Keratinocyte (primary cell): ENCODE measurements around the gene PLCB3. TPM values are rescaled to one million over a fixed set of nuclear protein-coding genes. Genes with fewer than 3 reads are reported as not detected.

Experiments used
- DNase-seq: peaks from one replicate; pipeline ENCODE4 v3.0.0-alpha.2; 2011; ENCODE audit warnings: low read depth, missing footprints, low spot score
- FAIRE-seq: peaks from 2 replicates; lab custom pipeline; 2011; peaks lifted over from hg19 to GRCh38; lab: Jason Lieb, UNC
- H2AFZ ChIP-seq: 2 replicates; pipeline ENCODE4 v1.6.0; 2012; ENCODE audit warnings: low read length, control low read depth, inconsistent platforms; ENCODE audit not compliant: control insufficient read depth
- H3K27ac ChIP-seq: 2 replicates; pipeline ENCODE4 v1.5.1; 2011; ENCODE audit warnings: low read length; ENCODE audit not compliant: control insufficient read depth, insufficient read depth
- H3K27me3 ChIP-seq: 3 replicates; pipeline ENCODE4 v1.6.0; 2011; ENCODE audit warnings: low read length; ENCODE audit not compliant: control insufficient read depth, insufficient read depth; ENCODE audit errors: extremely low read depth
- H3K36me3 ChIP-seq, 2 experiments: 2 replicates in 1 of 2; 3 replicates in 1 of 2; pipeline ENCODE4 v1.5.1; 2011; ENCODE audit warnings: low read length in 2 of 2, mild to moderate bottlenecking in 1 of 2; ENCODE audit not compliant: control insufficient read depth in 2 of 2, insufficient read depth in 2 of 2; ENCODE audit errors: extremely low read depth in 1 of 2
- H3K4me1 ChIP-seq: 3 replicates; pipeline ENCODE4 v1.5.1; 2011; ENCODE audit warnings: low read length; ENCODE audit not compliant: control insufficient read depth, insufficient read depth; ENCODE audit errors: extremely low read depth
- H3K4me2 ChIP-seq: 3 replicates; pipeline ENCODE4 v1.6.0; 2011; ENCODE audit warnings: low read depth, low read length; ENCODE audit not compliant: control insufficient read depth, insufficient read depth; ENCODE audit errors: extremely low read depth
- H3K4me3 ChIP-seq, 3 experiments: fragments of 200-600 bp in 1 of 3; sonication (generic) in 1 of 3; 2 replicates in 2 of 3; 3 replicates in 1 of 3; pipeline ENCODE4 v1.5.1; 2011 to 2016; ENCODE audit warnings: low read length in 3 of 3, mild to moderate bottlenecking in 3 of 3, control low read depth in 2 of 3, inconsistent platforms in 1 of 3, low read depth in 1 of 3, mixed read lengths in 1 of 3, mixed run types in 1 of 3, moderate library complexity in 1 of 3; ENCODE audit not compliant: control insufficient read depth in 2 of 3, insufficient read depth in 2 of 3; ENCODE audit errors: extremely low read depth in 1 of 3
- H3K79me2 ChIP-seq: 2 replicates; pipeline ENCODE4 v1.6.0; 2012; ENCODE audit warnings: low read length; ENCODE audit not compliant: control insufficient read depth, insufficient read depth
- H3K9ac ChIP-seq: 3 replicates; pipeline ENCODE4 v1.6.0; 2011; ENCODE audit warnings: low read length; ENCODE audit not compliant: control insufficient read depth, insufficient read depth; ENCODE audit errors: extremely low read depth
- H3K9me1 ChIP-seq: 3 replicates; pipeline ENCODE4 v1.6.0; 2011; ENCODE audit warnings: low read length; ENCODE audit not compliant: control insufficient read depth, insufficient read depth; ENCODE audit errors: extremely low read depth
- H3K9me3 ChIP-seq: 2 replicates; pipeline ENCODE4 v1.5.1; 2012; ENCODE audit warnings: low read depth, low read length; ENCODE audit not compliant: control insufficient read depth
- H4K20me1 ChIP-seq: 3 replicates; pipeline ENCODE4 v1.6.0; 2011; ENCODE audit warnings: low read length; ENCODE audit not compliant: control insufficient read depth, insufficient read depth; ENCODE audit errors: extremely low read depth
- CTCF ChIP-seq, 3 experiments: IDR thresholded peaks in 1 of 3; conservative IDR thresholded peaks in 1 of 3; optimal IDR thresholded peaks in 1 of 3; 2 replicates in 2 of 3; 3 replicates in 1 of 3; pipeline versions ENCODE3 to v1.5.1; 2011; ENCODE audit warnings: low read length in 3 of 3, mild to moderate bottlenecking in 3 of 3, moderate library complexity in 2 of 3, control low read depth in 1 of 3, inconsistent platforms in 1 of 3; ENCODE audit not compliant: insufficient read depth in 2 of 3; ENCODE audit errors: extremely low read depth in 1 of 3
- EZH2 ChIP-seq: IDR thresholded peaks from one replicate; pipeline ENCODE4 v1.6.1; 2012; ENCODE audit warnings: inconsistent platforms, mild to moderate bottlenecking, low read length, moderate library complexity
- dilution Hi-C: fragments of 300-500 bp; cut with MboI; formaldehyde crosslinking; loops from one replicate; pipeline ENCODE4 v1.7.0; 2020; ENCODE audit warnings: low sequenced_read_pairs; ENCODE audit not compliant: extremely low pct_ligation_motif_present
- polyA plus RNA-seq, 5 experiments: library from polyadenylated mRNA; depleted of rRNA in 3 of 5; stranded (reverse) in 3 of 5; stranded (forward) in 1 of 5; unstranded in 1 of 5; fragments of >200 nt; gene quantifications; 1 replicate in 1 of 5; 2 replicates in 3 of 5; 3 replicates in 1 of 5; pipeline versions ENCODE4 v1.2.1 to v1.2.3, GENCODE V29; 2011 to 2012; ENCODE audit warnings: missing spikeins in 2 of 5, low read depth in 1 of 5, low replicate concordance in 1 of 5

The PLCB3 gene
- polyA plus RNA-seq, 1 donor (not counting 4 experiments of a cell fraction or from before 2014, with no cell fraction given): 32.5 TPM

GRCh38 chr11:64296830-64297698 is 45.7 kb downstream of the PLCB3 start:
- Histone ChIP-seq H3K9me1 (no peaks in the 10 kb centered on the region), H3K27me3 (peaks cover 60% of the 10 kb centered on the region), H3K9me3 (no peaks in the 10 kb centered on the region), H3K79me2 (no peaks in the 10 kb centered on the region), H3K4me2 (no peak overlapping the region), H3K9ac (no peak overlapping the region), H3K36me3 (no peaks in the 10 kb centered on the region), H3K4me3 (no peak overlapping the region), H2AFZ (no peak overlapping the region), H3K4me1 (peaks cover 20% of the 10 kb centered on the region), H4K20me1 (no peaks in the 10 kb centered on the region), H3K27ac (no peak overlapping the region)
- DNase-seq (no peak), FAIRE-seq (no peak)
- TF ChIP-seq CTCF (optimal IDR thresholded peaks at IDR 0.05 in 1 of 3, IDR thresholded peaks at IDR 0.05 in 1 of 3, conservative IDR thresholded peaks at IDR 0.05 in 1 of 3; ENCODE audit: extremely low read depth in 1 of 3, insufficient read depth in 2 of 3, low read length in 3 of 3) (no peak), EZH2 (no peak)
- dilution Hi-C loops: no loop called here

- H2AFZ ChIP-seq: no peak overlapping the region
- no peaks in the 10 kb centered on the region for H3K79me2 ChIP-seq
- TF ChIP-seq EZH2 (no peak), CTCF (optimal IDR thresholded peaks at IDR 0.05 in 1 of 3, IDR thresholded peaks at IDR 0.05 in 1 of 3, conservative IDR thresholded peaks at IDR 0.05 in 1 of 3; ENCODE audit: extremely low read depth in 1 of 3, insufficient read depth in 2 of 3, low read length in 3 of 3) (no peak)
- no peaks in the 10 kb centered on the region for H3K9me1 ChIP-seq
- H3K9ac ChIP-seq: no peak overlapping the region
- FAIRE-seq (no peak), DNase-seq (no peak)
- no peaks in the 10 kb centered on the region for H3K36me3 ChIP-seq
- no peaks in the 10 kb centered on the region for H4K20me1 ChIP-seq
- dilution Hi-C loops: no loop called here
- peaks cover 53% of the 10 kb centered on the region for H3K27me3 ChIP-seq
- H3K4me1 ChIP-seq: peaks cover 18% of the 10 kb centered on the region
- no peak overlapping the region for H3K4me3 ChIP-seq
- no peak overlapping the region for H3K27ac ChIP-seq
- no peaks in the 10 kb centered on the region for H3K9me3 ChIP-seq
- no peak overlapping the region for H3K4me2 ChIP-seq
Measured at GRCh38 chr11:64297699-64298358, 46.5 kb downstream of the PLCB3 start.
